NCI-H1105 treated with DMSO at 0.1 percent for 48 hours (cell line): ENCODE results near the gene FKBP5.
"Not testable (repeated sequence)": the region's sequence is repeated elsewhere in the genome, so short reads cannot be mapped to it uniquely, and the experiment has no call there.

ENCODE experiments used
- DNase-seq: peaks from one replicate; lab custom pipeline; 2025; lab: John Stamatoyannopoulos, UW

Gene FKBP5

GRCh38 chr6:35723587-35723986 is 34.9 kb upstream of the FKBP5 start:
- DNase-seq = no peak

- no peak for DNase-seq
These were observed 33.5 kb upstream of the FKBP5 start for GRCh38 chr6:35722121-35722761.

- DNase-seq = no peak
These were observed 31.4 kb upstream of the FKBP5 start for GRCh38 chr6:35719830-35720733.

GRCh38 chr6:35719404-35719829 is 30.7 kb upstream of the FKBP5 start:
- DNase-seq = no peak

- no peak for DNase-seq
These were observed 30.2 kb upstream of the FKBP5 start for GRCh38 chr6:35718911-35719381.

GRCh38 chr6:35718375-35718736 is 29.6 kb upstream of the FKBP5 start:
- no peak for DNase-seq

- DNase-seq = no peak
These were observed 29.0 kb upstream of the FKBP5 start for GRCh38 chr6:35717449-35718374.

GRCh38 chr6:35716798-35717197 is 28.1 kb upstream of the FKBP5 start:
- no peak for DNase-seq

- no peak for DNase-seq
These were observed 24.5 kb upstream of the FKBP5 start for GRCh38 chr6:35713006-35713767.

GRCh38 chr6:35711731-35712130 is 23.0 kb upstream of the FKBP5 start:
- DNase-seq = no peak

GRCh38 chr6:35710241-35710847 is 21.6 kb upstream of the FKBP5 start:
- no peak for DNase-seq

- DNase-seq = no peak
These were observed 19.9 kb upstream of the FKBP5 start for GRCh38 chr6:35708585-35708984.

- no peak for DNase-seq
These were observed 19.1 kb upstream of the FKBP5 start for GRCh38 chr6:35707714-35708407.

- no peak for DNase-seq
These were observed 17.8 kb upstream of the FKBP5 start for GRCh38 chr6:35706468-35706867.

GRCh38 chr6:35703554-35703953 is 14.8 kb upstream of the FKBP5 start:
- DNase-seq = no peak

- no peak for DNase-seq
These were observed 10.1 kb upstream of the FKBP5 start for GRCh38 chr6:35698858-35699257.

GRCh38 chr6:35698430-35698829 is 9.7 kb upstream of the FKBP5 start:
- not testable (repeated sequence) for DNase-seq

GRCh38 chr6:35694462-35694861 is 5.7 kb upstream of the FKBP5 start:
- no peak for DNase-seq

- DNase-seq = no peak
These were observed 2.5 kb upstream of the FKBP5 start for GRCh38 chr6:35691027-35691824.

- DNase-seq = no peak
These were observed 1.8 kb upstream of the FKBP5 start for GRCh38 chr6:35690484-35690883.
